OCI-LY7 (cell line): ENCODE results near the gene SLC5A4. TPM values are rescaled to one million over a fixed set of nuclear protein-coding genes. Genes with fewer than 3 reads are reported as not detected.

ENCODE experiments used
- BruUV-seq: library from RNA; stranded (reverse); fragments of 400-500 nt; replicated peaks from 2 replicates; lab custom pipeline; 2021; lab: Mats Ljungman, UMichigan
- CTCF ChIA-PET: fragments of 300-600 bp; sonication (Branson Sonifier 250); formaldehyde crosslinking; loops from one replicate; lab custom pipeline; 2022; ENCODE audit warnings: antibody characterized with exemption; ENCODE audit not compliant: unreplicated experiment; lab: Charles Lee
- POLR2A ChIA-PET: fragments of 300-600 bp; sonication (Branson Sonifier 250); formaldehyde crosslinking; loops from one replicate; lab custom pipeline; 2022; ENCODE audit warnings: antibody characterized with exemption; lab: Charles Lee
- DNase-seq: peaks from one replicate; pipeline ENCODE4 v3.0.0-alpha.2; 2015; ENCODE audit warnings: low spot score
- H2AFZ ChIP-seq: fragments of 200-600 bp; sonication (generic), shearing (Covaris generic); 2 replicates; pipeline ENCODE4 v1.6.1; 2014; ENCODE audit warnings: mild to moderate bottlenecking, antibody characterized with exemption, low read length, moderate library complexity
- H3K27ac ChIP-seq: fragments of 200-600 bp; sonication (generic); 2 replicates; pipeline ENCODE4 v1.5.1; 2014; ENCODE audit warnings: mixed run types, low read depth, mild to moderate bottlenecking, moderate library complexity, low read length, inconsistent platforms; ENCODE audit not compliant: poor library complexity, severe bottlenecking
- H3K36me3 ChIP-seq: fragments of 200-600 bp; sonication (generic); 2 replicates; pipeline ENCODE4 v1.6.1; 2014; ENCODE audit warnings: mild to moderate bottlenecking, antibody characterized with exemption, low read length, moderate library complexity, mixed read lengths; ENCODE audit not compliant: insufficient read depth
- H3K4me1 ChIP-seq: fragments of 200-600 bp; sonication (generic); 2 replicates; pipeline ENCODE4 v1.5.1; 2014; ENCODE audit warnings: mild to moderate bottlenecking, low read length; ENCODE audit not compliant: insufficient read depth, poor library complexity, severe bottlenecking
- H3K4me2 ChIP-seq: fragments of 200-600 bp; sonication (generic); 2 replicates; pipeline ENCODE4 v1.6.1; 2014; ENCODE audit warnings: mild to moderate bottlenecking, low read length
- H3K4me3 ChIP-seq: fragments of 200-600 bp; sonication (generic); 2 replicates; pipeline ENCODE4 v1.5.1; 2014; ENCODE audit warnings: mild to moderate bottlenecking, low read depth, low read length; ENCODE audit not compliant: poor library complexity, severe bottlenecking
- H3K79me2 ChIP-seq: fragments of 200-600 bp; sonication (generic); 2 replicates; pipeline ENCODE4 v1.6.1; 2016; ENCODE audit warnings: low read depth, mild to moderate bottlenecking, low read length, moderate library complexity, mixed read lengths; ENCODE audit not compliant: insufficient read depth
- H3K9me2 ChIP-seq: fragments of 200-600 bp; sonication (generic); 2 replicates; pipeline ENCODE4 v1.6.1; 2016; ENCODE audit warnings: mild to moderate bottlenecking, low read length, mixed read lengths; ENCODE audit not compliant: insufficient read depth
- H3K9me3 ChIP-seq: fragments of 200-600 bp; sonication (generic); 2 replicates; pipeline ENCODE4 v1.6.1; 2014; ENCODE audit warnings: mild to moderate bottlenecking, mixed run types, low read length, mixed read lengths
- H4K20me1 ChIP-seq: fragments of 200-600 bp; sonication (generic); 2 replicates; pipeline ENCODE4 v1.6.1; 2014; ENCODE audit warnings: mild to moderate bottlenecking, antibody characterized with exemption, low read length, moderate library complexity, mixed read lengths; ENCODE audit not compliant: insufficient read depth
- CTCF ChIP-seq: fragments of 200-600 bp; sonication (generic); conservative IDR thresholded peaks from 2 replicates; pipeline ENCODE4 v1.5.1; 2014; ENCODE audit warnings: mild to moderate bottlenecking, antibody characterized with exemption, low read length, moderate library complexity, mixed read lengths
- EZH2phosphoT487 ChIP-seq: fragments of 200-600 bp; sonication (generic); IDR thresholded peaks from 2 replicates; pipeline ENCODE4 v1.6.1; 2018; ENCODE audit warnings: low read depth, borderline replicate concordance, mild to moderate bottlenecking, mixed run types, antibody characterized with exemption, low read length, moderate library complexity, mixed read lengths
- intact Hi-C: fragments of 100-400 bp; cut with micrococcal nuclease; formaldehyde crosslinking; loops from one replicate; pipeline ENCODE4 v1.10.0; 2022; ENCODE audit not compliant: unreplicated experiment
- total RNA-seq, 2 experiments: library from RNA; depleted of rRNA in 1 of 2; stranded (reverse); fragments of >200 nt in 1 of 2; shearing (Covaris generic) in 1 of 2; gene quantifications; 2 replicates each; pipeline ENCODE4 v1.2.3, GENCODE V29; 2014 to 2022

SLC5A4 gene
- total RNA-seq, 2 experiments from 2014 or later: not detected

DNA sequence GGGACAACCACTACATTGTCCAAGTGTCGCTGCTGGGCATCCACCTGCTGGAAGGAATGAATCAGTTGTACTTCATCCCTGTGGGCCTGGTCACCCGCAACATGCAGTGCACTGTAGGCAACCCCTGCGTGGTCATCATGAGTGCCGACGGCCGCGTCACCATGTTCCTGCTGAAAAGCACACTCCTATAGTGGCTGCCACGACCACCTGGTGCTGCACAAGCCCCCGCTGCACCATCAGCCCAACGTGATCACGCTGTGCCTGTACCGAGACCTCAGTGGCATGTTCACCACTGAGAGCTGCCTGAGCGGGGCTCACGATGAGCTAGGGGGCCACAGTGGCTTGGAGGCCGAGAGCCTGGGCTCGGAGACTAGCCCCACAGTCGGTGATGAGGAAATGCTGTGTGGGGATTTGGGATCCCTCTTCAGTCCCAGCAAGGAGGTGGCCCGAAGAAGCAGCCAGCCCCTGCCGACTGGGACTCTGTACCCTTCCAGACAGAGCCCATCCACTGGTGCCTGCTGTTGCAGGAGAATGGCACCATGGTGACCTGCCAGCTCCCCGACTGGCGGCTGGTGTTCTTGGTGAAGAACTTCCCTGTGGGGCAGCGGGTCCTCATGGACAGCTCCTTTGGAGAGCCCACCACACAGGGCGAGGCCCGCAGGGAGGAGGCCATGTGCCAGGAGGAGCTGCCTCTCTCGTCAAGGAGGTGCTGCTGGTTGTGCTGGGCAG, 15.7 kb upstream of the SLC5A4 start:
- Histone ChIP-seq H3K9me2 (no peaks in the 10 kb centered on the region), H4K20me1 (no peaks in the 10 kb centered on the region), H3K4me3 (no peak overlapping the region), H3K36me3 (no peaks in the 10 kb centered on the region), H2AFZ (no peak overlapping the region), H3K4me1 (no peaks in the 10 kb centered on the region), H3K27ac (no peak overlapping the region), H3K9me3 (no peaks in the 10 kb centered on the region), H3K79me2 (no peaks in the 10 kb centered on the region), H3K4me2 (no peak overlapping the region)
- intact Hi-C loops: no loop called here
- ChIA-PET CTCF (no interaction called here), POLR2A (no interaction called here)
- no peak for DNase-seq
- BruUV-seq: no TSS peak
- TF ChIP-seq EZH2phosphoT487 (no peak), CTCF (no peak)

DNA sequence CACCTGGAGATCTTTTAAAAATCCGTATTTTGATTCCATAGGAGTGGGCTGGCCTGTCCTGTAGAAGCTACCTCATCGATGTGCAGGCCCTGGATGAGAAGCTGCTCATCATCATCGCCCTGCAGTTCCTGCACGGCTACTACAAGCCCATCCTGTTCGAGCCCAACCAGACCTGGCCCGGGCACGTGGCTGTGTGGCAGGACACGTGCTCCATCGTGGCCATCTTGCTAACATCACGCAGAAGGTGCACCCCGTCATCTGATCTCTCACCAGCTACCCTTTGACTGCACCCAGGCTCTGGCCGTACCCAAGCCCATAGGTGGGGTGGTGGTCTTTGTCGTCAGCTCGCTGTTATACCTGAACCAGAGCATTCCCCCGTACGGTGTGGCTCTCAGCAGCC, 14.2 kb upstream of the SLC5A4 start:
- no peaks in the 10 kb centered on the region for H3K9me2 ChIP-seq
- no peak for DNase-seq
- no peaks in the 10 kb centered on the region for H3K79me2 ChIP-seq
- intact Hi-C loops: no loop called here
- H3K4me2 ChIP-seq: no peak overlapping the region
- H4K20me1 ChIP-seq: no peaks in the 10 kb centered on the region
- H3K9me3 ChIP-seq: no peaks in the 10 kb centered on the region
- TF ChIP-seq EZH2phosphoT487: no peak
- TF ChIP-seq CTCF: no peak
- no peak overlapping the region for H3K27ac ChIP-seq
- BruUV-seq: no TSS peak
- ChIA-PET CTCF (no interaction called here), POLR2A (no interaction called here)
- H2AFZ ChIP-seq: no peak overlapping the region
- no peaks in the 10 kb centered on the region for H3K36me3 ChIP-seq
- no peaks in the 10 kb centered on the region for H3K4me1 ChIP-seq
- no peak overlapping the region for H3K4me3 ChIP-seq

DNA sequence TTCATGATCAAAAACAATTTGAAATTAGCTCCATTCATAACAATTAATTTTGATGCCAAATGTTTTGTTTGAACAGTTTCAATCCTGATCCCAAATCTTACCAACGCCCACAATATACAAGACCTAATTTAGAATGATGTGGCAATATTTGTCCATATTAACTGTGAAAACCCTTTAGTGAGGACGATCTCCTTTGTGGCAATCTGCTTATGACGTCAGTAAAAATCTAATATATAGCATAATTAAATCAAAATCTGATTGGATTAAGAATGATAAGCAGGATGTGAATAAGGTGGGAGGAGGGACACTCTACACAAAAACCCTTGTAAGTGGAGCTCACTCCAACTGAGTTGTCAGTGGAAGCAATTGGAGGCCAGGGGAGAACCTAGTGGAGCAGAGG, 11.9 kb upstream of the SLC5A4 start:
- intact Hi-C loops: loop anchor here (2.0 kb wide), 1 partner anchor 288 kb away; no protein-coding TSS in a partner anchor
- no peak for DNase-seq
- no TSS peak for BruUV-seq
- H4K20me1 ChIP-seq: no peaks in the 10 kb centered on the region
- no peak overlapping the region for H3K4me3 ChIP-seq
- no peaks in the 10 kb centered on the region for H3K4me1 ChIP-seq
- H3K36me3 ChIP-seq: no peaks in the 10 kb centered on the region
- H3K79me2 ChIP-seq: no peaks in the 10 kb centered on the region
- TF ChIP-seq EZH2phosphoT487 (no peak), CTCF (no peak)
- H3K27ac ChIP-seq: no peak overlapping the region
- ChIA-PET POLR2A (no interaction called here), CTCF (no interaction called here)
- no peak overlapping the region for H3K4me2 ChIP-seq
- no peaks in the 10 kb centered on the region for H3K9me3 ChIP-seq
- no peaks in the 10 kb centered on the region for H3K9me2 ChIP-seq
- no peak overlapping the region for H2AFZ ChIP-seq
